Testis (tissue), 3 donors: ENCODE measurements around the gene SPOCD1. TPM values are rescaled to one million over a fixed set of nuclear protein-coding genes. Genes with fewer than 3 reads are reported as not detected.

Experiments used
- DNase-seq: peaks from one replicate; pipeline ENCODE4 v3.0.0-alpha.2; 2019
- H3K27ac ChIP-seq, 2 donors: fragments of 200-600 bp; sonication (generic); one replicate each; pipeline ENCODE4 v1.5.1; 2019
- H3K27me3 ChIP-seq: fragments of 200-600 bp; sonication (generic); one replicate; pipeline ENCODE4 v1.5.1; 2019
- H3K36me3 ChIP-seq: fragments of 200-600 bp; sonication (generic); one replicate; pipeline ENCODE4 v1.5.1; 2017; ENCODE audit warnings: low read depth; ENCODE audit errors: missing control alignments
- H3K4me1 ChIP-seq: fragments of 200-600 bp; sonication (generic); one replicate; pipeline ENCODE4 v1.5.1; 2019
- H3K4me3 ChIP-seq, 2 donors: fragments of 200-600 bp; sonication (generic); one replicate each; pipeline ENCODE4 v1.5.1; 2017 to 2019
- H3K9me3 ChIP-seq: fragments of 200-600 bp; sonication (generic); one replicate; pipeline ENCODE4 v1.5.1; 2017
- CTCF ChIP-seq, 3 experiments: fragments of 450-650 bp in 2 of 3; fragments of 200-600 bp in 1 of 3; sonication (generic) in 1 of 3; IDR thresholded peaks; one replicate each; pipeline ENCODE4 v1.5.1; 2016 to 2019; ENCODE audit warnings: antibody characterized with exemption in 3 of 3, mild to moderate bottlenecking in 2 of 3, moderate library complexity in 1 of 3
- POLR2A ChIP-seq: fragments of 450-650 bp; IDR thresholded peaks from one replicate; pipeline ENCODE4 v1.6.1; 2017; ENCODE audit warnings: antibody characterized with exemption, mild to moderate bottlenecking, moderate library complexity
- WGBS, 2 donors: methylation state at CpG; one replicate each; pipeline ENCODE4 v1.1.5; 2018; 5-methylcytosine and 5-hydroxymethylcytosine counted together
- intact Hi-C: fragments of 100-400 bp; cut with DNase I; formaldehyde crosslinking; loops from one replicate; pipeline ENCODE4 v1.15.1; 2023; ENCODE audit warnings: low total_unique reads
- polyA plus RNA-seq: library from polyadenylated mRNA; stranded (reverse); fragments of 350-450 nt; fragmentation: Illumina TruSeq; extraction: RNeasy Lipid Tissue Mini Kit (QIAGEN cat#74804); gene quantifications from one replicate; pipeline ENCODE4 v1.2.3, GENCODE V29; 2014; ENCODE audit warnings: low read depth, low replicate concordance; ENCODE audit not compliant: insufficient read depth
- total RNA-seq, 2 donors: library from RNA; depleted of rRNA; stranded (reverse); fragments of >200 nt; gene quantifications; one replicate each; pipeline ENCODE4 v1.2.3, GENCODE V29; 2016

The SPOCD1 gene
- total and polyA plus RNA-seq, 3 donors from 2014 or later, result 22.0 to 36.0 (median 32.0) TPM

GRCh38 chr1:31799895-31800673 is 15.7 kb downstream of the SPOCD1 start:
- 77 to 89% methylated on average over 3 to 16 of the region's 16 CpGs for WGBS, 2 donors
- H3K27ac ChIP-seq, result no peak overlapping the region
- H3K9me3 ChIP-seq, result no peaks in the 10 kb centered on the region
- no peak for DNase-seq
- no peak overlapping the region for H3K4me3 ChIP-seq
- H3K4me1 ChIP-seq, result no peaks in the 10 kb centered on the region
- no peaks in the 10 kb centered on the region for H3K27me3 ChIP-seq
- intact Hi-C loops, result no loop called here
- TF ChIP-seq POLR2A (no peak), CTCF (IDR thresholded peaks at IDR 0.05) (no peak)
- H3K36me3 ChIP-seq, result no peaks in the 10 kb centered on the region

- H3K9me3 ChIP-seq, result no peaks in the 10 kb centered on the region
- no peak overlapping the region for H3K4me3 ChIP-seq
- H3K27ac ChIP-seq, result no peak overlapping the region
- no peaks in the 10 kb centered on the region for H3K27me3 ChIP-seq
- no peaks in the 10 kb centered on the region for H3K4me1 ChIP-seq
- H3K36me3 ChIP-seq, result no peaks in the 10 kb centered on the region
- intact Hi-C loops, result no loop called here
- DNase-seq, result no peak
- TF ChIP-seq CTCF (IDR thresholded peaks at IDR 0.05), result no peak
- TF ChIP-seq POLR2A, result no peak
- WGBS, 2 donors, result 86 to 90% methylated on average over 2 to 9 of the region's 9 CpGs
These were observed 16.5 kb downstream of the SPOCD1 start for GRCh38 chr1:31799196-31799894.

- TF ChIP-seq CTCF (IDR thresholded peaks at IDR 0.05) (no peak), POLR2A (no peak)
- Histone ChIP-seq H3K4me1 (no peaks in the 10 kb centered on the region), H3K4me3 (no peak overlapping the region), H3K36me3 (no peaks in the 10 kb centered on the region), H3K27me3 (no peaks in the 10 kb centered on the region), H3K9me3 (no peaks in the 10 kb centered on the region), H3K27ac (no peak overlapping the region)
- WGBS, 2 donors, result 53 to 69% methylated on average over 12 to 17 of the region's 17 CpGs
- DNase-seq, result no peak
- intact Hi-C loops, result no loop called here
These were observed 17.2 kb downstream of the SPOCD1 start for GRCh38 chr1:31798433-31799195.

- no peaks in the 10 kb centered on the region for H3K36me3 ChIP-seq
- WGBS, 2 donors, result 65 to 79% methylated on average over 7 to 8 of the region's 8 CpGs
- DNase-seq, result no peak
- TF ChIP-seq CTCF (IDR thresholded peaks at IDR 0.05), result no peak
- TF ChIP-seq POLR2A, result no peak
- H3K9me3 ChIP-seq, result no peaks in the 10 kb centered on the region
- no peak overlapping the region for H3K27ac ChIP-seq
- H3K4me3 ChIP-seq, result no peak overlapping the region
- intact Hi-C loops, result no loop called here
- H3K4me1 ChIP-seq, result no peaks in the 10 kb centered on the region
- H3K27me3 ChIP-seq, result no peaks in the 10 kb centered on the region
These were observed 17.8 kb downstream of the SPOCD1 start for GRCh38 chr1:31798086-31798432.
